Erythroblast (primary cell): Measurements from ENCODE around the gene DEPP1.

Experiments
- GATA1 ChIP-seq: IDR thresholded peaks from 2 replicates; pipeline ENCODE4 v1.6.1; 2011; ENCODE audit warnings: low read depth, mild to moderate bottlenecking, control low read depth, low read length, moderate library complexity
- POLR2A ChIP-seq: IDR thresholded peaks from 2 replicates; pipeline ENCODE4 v1.6.1; 2011; ENCODE audit warnings: mild to moderate bottlenecking, low read length

DNA sequence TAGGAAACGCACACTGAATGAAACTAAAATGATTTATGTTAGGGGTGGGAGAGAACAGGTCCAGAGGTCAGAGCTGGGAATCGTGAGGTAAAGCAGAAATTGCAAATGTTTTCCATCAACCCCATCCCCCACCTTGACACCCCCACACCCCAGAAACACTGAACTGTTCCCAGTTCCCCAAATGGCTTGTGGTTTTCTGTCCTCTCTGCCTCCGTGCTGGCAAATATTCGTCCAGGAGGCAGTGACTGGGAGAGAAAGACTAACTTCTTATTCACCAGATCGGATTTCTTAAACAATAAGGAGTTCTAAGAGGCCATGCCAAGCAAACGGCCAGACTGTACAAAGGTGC, 19.7 kb downstream of the DEPP1 start:
- TF ChIP-seq GATA1 (no peak), POLR2A (no peak)
